Neural progenitor cell (in vitro differentiated cells): ENCODE measurements around the gene PRKCE.
"Not testable (repeated sequence)": the region's sequence is repeated elsewhere in the genome, so short reads cannot be mapped to it uniquely, and the experiment has no call there.

Experiments
- EZH2 ChIP-seq: fragments of 200-600 bp; sonication (generic); IDR thresholded peaks from 2 replicates; pipeline ENCODE4 v1.6.1; 2017; ENCODE audit warnings: antibody characterized with exemption, mild to moderate bottlenecking, moderate library complexity
- EZH2phosphoT487 ChIP-seq: fragments of 200-600 bp; sonication (generic); IDR thresholded peaks from 2 replicates; pipeline ENCODE4 v1.6.1; 2017; ENCODE audit warnings: antibody characterized with exemption
- TF ChIP-seq, protein P1 (sequence below): fragments of 200-600 bp; sonication (generic); IDR thresholded peaks from 2 replicates; pipeline ENCODE4 v1.5.1; 2017; ENCODE audit warnings: antibody characterized with exemption, mild to moderate bottlenecking

DNA sequence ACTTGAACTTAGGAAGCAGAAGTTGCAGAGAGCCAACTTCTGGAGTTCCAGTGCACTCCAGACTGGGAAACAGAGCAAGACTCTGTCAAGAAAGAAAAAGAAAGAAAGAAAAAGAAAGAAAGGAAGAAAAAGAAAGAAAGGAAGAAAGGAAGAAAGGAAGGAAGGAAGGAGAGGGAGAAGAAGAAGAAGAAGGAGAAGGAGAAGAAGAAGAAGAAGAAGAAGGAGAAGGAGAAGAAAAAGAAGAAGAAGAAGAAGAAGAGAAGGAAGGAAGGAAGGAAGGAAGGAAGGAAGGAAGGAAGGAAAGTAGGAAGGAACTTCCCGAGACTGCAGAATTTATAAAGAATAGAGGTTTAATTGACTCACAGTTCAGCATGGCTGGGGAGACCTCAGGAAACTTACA lies 65.0 kb downstream of the PRKCE start:
- TF ChIP-seq, protein P1, sequence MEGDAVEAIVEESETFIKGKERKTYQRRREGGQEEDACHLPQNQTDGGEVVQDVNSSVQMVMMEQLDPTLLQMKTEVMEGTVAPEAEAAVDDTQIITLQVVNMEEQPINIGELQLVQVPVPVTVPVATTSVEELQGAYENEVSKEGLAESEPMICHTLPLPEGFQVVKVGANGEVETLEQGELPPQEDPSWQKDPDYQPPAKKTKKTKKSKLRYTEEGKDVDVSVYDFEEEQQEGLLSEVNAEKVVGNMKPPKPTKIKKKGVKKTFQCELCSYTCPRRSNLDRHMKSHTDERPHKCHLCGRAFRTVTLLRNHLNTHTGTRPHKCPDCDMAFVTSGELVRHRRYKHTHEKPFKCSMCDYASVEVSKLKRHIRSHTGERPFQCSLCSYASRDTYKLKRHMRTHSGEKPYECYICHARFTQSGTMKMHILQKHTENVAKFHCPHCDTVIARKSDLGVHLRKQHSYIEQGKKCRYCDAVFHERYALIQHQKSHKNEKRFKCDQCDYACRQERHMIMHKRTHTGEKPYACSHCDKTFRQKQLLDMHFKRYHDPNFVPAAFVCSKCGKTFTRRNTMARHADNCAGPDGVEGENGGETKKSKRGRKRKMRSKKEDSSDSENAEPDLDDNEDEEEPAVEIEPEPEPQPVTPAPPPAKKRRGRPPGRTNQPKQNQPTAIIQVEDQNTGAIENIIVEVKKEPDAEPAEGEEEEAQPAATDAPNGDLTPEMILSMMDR, result not testable (repeated sequence)
- TF ChIP-seq EZH2phosphoT487, EZH2: not testable (repeated sequence)
